ENCODE measurements around the gene ASB1. TPM values are rescaled to one million over a fixed set of nuclear protein-coding genes. Genes with fewer than 3 reads are reported as not detected.
A peak's percentile ranks its signal among the peaks of the same experiment; 100 is the strongest.
"Not testable (repeated sequence)": the region's sequence is repeated elsewhere in the genome, so short reads cannot be mapped to it uniquely, and the experiment has no call there.

Gene ASB1
- total RNA-seq, 2 donors from 2014 or later, result 20.1 to 22.1 TPM

DNA sequence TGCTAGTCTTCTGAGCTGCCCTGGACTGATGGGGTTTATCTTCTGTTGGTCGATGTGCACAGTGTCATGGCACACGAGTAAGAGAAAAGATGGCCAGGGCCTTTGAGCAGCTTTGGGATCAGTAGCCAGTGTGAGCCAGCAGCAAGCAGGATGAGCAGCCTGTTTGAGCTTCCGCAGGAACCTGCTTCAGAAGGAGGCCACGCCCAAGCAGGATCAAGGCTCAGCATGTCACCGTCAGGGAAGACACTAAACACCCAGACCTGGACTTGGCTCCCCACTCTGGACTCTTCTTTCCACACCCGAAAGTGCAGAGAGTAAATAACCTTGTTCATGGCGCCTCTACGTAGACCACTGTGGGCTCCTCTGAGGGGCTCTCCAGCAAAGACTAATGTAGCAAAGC lies 25.2 kb upstream of the ASB1 start:
- intact Hi-C loops (cut with DNase I, micrococcal nuclease), result no loop called here
- ATAC-seq (peak; percentile 92), DNase-seq (peak; percentile 77)

- peak; percentile 66 for ATAC-seq
Observed at GRCh38 chr2:238403632-238404405, 22.9 kb upstream of the ASB1 start.

DNA sequence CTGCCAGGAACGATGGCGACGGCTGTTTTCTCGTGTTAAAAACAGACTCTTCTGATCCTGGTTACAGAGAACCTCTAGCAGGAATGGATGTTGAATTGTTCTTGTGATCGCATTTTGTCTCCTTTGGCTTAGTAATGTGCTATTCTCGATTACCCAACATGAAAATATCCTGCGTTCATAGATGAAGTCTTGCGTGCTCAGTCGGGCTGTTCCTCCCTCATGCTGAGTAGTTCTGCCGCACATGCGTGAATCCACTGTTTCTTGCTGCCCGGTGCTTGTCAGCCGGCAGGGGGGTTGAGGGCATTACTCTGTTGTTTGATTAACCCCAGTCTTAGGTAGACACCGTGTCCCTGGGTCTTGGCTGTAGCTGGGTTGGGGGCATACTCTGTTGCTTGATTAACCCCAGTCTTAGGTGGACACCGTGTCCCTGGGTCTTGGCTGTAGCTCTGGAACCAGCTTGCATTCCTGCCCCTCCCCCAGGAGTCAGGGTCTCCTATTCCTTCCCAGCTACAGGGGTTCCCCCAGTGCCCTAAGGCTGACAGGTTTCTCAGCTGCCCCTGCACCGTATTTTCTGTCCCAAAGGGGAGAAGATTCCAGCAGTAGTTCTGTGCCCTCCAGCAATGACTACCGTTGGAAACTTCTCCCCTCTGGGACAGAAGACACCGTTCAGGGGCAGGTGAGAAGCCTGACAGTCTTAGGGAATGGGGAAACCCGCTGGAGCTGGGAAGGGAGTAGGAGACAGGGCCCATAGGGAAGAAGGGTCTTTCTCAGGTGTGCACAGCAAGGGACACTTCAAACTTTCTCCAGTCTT lies 22.1 kb upstream of the ASB1 start:
- ATAC-seq (no peak), DNase-seq (no peak)
- intact Hi-C loops (cut with DNase I, micrococcal nuclease), result no loop called here

More at GRCh38 chr2:238403632-238404405, 22.9 kb upstream of the ASB1 start:
- no peak for DNase-seq
- intact Hi-C loops (cut with DNase I, micrococcal nuclease), result no loop called here

GRCh38 chr2:238405217-238405555 lies 21.5 kb upstream of the ASB1 start:
- ATAC-seq; intact Hi-C loops (cut with DNase I, micrococcal nuclease); DNase-seq: not testable (repeated sequence)

DNA sequence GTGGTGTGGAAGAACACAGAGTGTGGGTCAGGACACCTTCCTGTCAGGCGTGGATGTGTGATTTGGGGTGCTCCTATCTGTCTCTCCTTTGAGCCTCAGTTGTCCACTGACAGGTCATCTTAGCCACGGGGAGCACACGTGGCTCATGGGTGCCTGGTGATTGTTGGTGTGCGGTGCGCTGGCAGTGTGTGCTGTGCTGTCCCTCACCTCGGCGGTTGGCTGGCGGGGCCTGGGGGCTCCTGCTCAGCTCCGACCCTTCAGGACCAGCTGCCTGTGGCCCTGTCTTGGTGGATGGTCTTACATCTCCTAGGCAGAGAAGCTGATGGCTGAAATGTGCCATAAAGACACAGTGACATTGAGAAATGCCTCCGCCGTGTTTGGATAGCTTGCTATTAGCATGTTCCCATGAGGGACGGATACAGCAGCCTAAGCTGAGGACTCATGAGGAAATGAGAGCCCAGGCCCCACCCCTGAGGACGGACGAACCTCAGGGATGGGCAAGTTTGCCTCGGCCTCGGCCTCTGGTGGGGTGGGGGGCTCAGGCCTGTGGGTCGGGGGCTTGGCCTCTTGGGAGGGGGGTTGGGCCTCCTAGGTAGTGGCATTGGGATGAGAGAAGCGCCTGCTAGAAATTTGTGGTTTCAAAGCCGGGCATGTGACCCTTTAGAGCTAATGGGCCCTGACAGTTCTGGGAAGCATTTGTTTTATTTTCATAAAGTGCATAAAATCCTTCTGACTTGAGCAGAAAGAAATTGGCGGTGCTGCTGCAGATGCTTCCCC lies 20.3 kb upstream of the ASB1 start:
- DNase-seq, result no peak
- intact Hi-C loops (cut with DNase I, micrococcal nuclease), result no loop called here
- ATAC-seq, result no peak

- intact Hi-C loops (cut with DNase I, micrococcal nuclease), result no loop called here
- ATAC-seq (no peak), DNase-seq (no peak)
Observed at GRCh38 chr2:238406998-238407285, 19.8 kb upstream of the ASB1 start.

DNA sequence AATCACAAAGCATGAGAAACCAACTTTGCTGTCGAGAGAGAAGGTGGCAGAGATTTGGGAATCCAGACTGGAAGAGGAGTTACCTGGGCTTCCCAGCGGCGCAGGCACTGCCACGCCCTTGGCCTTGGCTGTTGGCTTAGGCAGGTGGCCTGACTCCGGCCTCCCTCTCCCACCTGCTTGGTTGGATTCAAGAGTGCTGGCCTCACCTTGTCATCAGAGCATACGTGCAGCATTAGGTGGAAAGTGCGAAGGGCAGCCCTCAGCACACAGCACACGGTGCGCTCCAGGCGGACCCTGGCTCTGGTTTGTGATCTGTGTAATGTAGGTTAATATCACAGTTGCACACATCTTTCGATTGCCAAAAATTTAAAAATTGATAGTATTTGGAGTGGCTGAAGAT lies 19.2 kb upstream of the ASB1 start:
- ATAC-seq (peak; percentile 29), DNase-seq (peak in 1 of 2 donors; percentile 37)
- intact Hi-C loops (cut with DNase I, micrococcal nuclease), result no loop called here

GRCh38 chr2:238408615-238409340 lies 17.9 kb upstream of the ASB1 start:
- DNase-seq, result no peak
- intact Hi-C loops (cut with DNase I, micrococcal nuclease), result no loop called here
- ATAC-seq, result no peak

DNA sequence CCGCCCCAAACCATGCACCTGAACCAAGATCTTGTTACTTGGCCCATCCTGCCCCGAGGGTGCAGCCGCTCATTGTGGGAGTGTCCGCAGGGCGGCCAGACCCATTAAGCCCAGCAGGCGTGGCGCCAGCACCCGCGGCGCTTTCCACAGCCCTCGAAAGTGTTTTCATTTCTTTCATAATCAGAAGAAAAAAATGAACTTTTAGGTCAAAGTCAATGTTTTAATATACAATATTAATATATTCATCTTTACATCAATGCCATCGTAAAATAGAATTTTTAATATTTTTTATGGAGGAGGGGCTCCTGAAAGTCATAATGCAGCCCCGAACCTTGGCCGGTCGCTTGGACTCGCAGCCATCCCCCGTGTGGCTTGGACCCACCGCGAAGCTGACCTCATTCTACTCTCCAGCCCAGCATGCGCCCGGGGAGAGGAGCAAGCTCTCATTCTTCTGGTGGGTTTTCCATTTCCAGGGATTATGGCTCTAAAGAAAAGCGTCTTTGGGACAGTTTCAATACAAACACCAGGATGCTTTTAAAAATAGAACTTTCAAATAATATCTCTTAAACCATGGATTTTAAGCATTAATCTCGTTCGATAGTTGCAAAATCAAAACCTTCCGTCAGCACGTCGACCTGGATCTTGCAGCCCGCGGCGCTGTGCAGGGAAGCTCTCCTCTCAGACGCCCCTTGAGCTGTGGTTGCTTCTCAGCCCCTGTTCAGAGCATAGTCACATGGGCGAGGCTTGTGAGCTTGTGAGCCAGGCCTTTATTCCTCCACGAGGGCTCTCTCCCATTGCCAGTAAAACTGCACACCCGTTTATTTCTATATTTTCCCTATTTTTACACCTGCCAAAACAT lies 17.2 kb upstream of the ASB1 start:
- intact Hi-C loops (cut with DNase I, micrococcal nuclease), result no loop called here
- no peak for ATAC-seq
- no peak for DNase-seq

DNA sequence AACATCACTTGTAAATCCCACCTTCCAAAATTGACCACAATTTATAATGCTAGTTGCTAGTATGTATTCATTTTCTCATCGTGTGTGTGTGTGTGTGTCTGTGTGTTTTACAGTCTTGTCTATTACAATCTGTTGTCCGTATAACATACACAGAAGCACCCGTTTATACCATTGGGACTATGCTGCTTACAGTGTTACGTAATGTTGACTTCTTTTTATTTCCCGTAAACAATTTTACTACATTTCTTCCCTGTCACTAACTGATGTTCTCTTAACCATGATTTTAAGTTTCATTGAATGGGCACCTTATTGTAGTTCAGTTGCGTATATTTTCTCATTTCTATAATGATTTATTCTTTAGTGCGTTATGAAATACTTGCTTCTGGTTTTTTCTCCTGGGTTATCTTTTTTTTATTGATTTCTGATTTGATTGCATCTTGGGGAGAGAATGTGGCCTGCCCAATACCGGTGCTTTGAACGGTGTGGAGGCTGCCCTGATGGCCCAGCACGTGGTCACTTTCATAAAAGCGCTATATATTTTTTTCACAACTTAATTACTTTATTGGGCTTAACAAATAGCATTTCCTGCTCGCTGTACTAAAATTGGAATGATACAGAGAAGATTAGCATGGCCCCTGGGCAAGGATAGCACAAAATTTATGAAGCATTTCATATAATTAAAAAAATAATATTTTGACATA lies 14.5 kb upstream of the ASB1 start:
- ATAC-seq (peak; percentile 82), DNase-seq (no peak)
- intact Hi-C loops (cut with DNase I, micrococcal nuclease), result no loop called here

DNA sequence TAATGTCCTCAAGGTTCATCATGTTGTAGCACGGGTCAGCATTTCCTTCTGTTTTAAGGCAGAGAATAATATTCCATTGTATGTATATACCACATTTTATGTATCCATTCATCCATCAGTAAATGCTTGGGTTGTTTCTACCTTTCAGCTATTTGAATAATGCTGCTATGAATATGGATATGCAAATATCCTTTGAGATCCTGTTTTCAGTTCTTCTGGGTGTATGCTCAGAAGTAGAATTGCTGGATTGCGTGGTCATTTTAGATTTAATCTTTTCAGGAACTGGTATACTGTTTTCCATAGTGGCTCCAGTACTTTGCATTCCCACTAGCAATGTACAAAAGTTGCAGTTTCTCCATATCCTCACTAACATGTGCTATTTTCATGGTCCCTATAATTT lies 13.4 kb upstream of the ASB1 start:
- no peak for ATAC-seq

GRCh38 chr2:238415036-238415764 lies 11.5 kb upstream of the ASB1 start:
- DNase-seq, result no peak
- no peak for ATAC-seq

More for the DNA sequence above, 13.4 kb upstream of the ASB1 start:
- intact Hi-C loops (cut with DNase I, micrococcal nuclease), result no loop called here
- DNase-seq, result no peak

DNA sequence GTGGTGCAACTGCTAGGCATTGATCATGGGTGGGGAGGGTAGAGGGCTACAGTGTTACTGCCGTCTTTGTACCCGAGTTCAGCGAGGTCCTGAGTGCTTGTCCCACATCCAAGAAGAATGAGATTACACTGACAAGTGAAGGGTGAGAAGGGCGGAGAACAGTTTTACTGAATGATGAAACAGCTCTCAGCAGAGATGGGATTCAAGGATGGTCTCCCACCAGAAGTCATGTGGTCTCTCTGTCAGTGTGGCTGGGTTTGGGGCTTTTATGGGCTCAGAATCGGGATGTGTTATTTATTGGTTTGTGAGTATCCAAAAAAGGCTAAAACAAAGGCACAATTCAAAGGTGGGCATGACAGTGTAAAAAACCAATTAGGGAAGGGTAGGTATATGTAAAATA lies 10.8 kb upstream of the ASB1 start:
- intact Hi-C loops (cut with DNase I, micrococcal nuclease), result no loop called here
- DNase-seq, result no peak
- ATAC-seq, result no peak

More at GRCh38 chr2:238415036-238415764, 11.5 kb upstream of the ASB1 start:
- intact Hi-C loops (cut with DNase I, micrococcal nuclease), result no loop called here

DNA sequence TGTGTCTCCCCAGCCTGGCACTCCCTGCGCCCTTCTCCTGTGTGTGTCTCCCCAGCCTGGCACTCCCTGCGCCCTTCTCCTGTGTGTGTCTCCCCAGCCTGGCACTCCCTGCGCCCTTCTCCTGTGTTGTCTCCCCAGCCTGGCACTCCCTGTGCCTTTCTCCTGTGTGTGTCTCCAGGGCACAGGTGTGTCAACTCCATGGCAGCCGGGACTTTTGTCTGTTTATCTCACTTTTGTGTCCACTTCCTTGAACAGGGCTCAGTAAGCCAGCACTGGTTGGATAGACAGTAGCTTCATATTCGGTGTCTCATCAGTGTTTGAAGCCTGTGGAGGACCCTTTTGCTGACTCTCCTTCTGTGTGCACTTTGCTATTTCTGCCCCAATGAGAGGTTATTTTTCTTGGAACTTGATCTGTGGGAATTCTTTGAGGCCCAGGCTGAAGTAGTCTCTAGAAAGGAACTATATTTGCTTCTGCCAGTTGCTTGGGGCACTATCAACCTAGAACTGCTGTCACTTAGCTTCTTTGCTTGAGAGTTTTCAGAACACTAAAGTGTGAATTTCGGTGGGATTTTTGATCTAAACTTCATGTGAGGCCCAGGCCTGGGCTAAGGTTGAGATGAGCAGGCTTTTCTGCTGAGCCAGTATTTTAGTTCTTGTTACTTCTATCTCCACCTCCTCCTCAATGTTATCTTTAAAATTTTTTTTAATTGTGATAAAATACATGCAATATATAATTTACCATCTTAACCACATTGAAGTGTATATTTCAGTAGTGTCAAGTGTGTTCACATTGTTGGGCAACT lies 8.3 kb upstream of the ASB1 start:
- DNase-seq (peak; percentile 60 to 73), ATAC-seq (peak; percentile 97)
- intact Hi-C loops (cut with DNase I, micrococcal nuclease), result no loop called here

- no peak for DNase-seq
- no peak for ATAC-seq
- intact Hi-C loops (cut with DNase I, micrococcal nuclease), result no loop called here
Observed at GRCh38 chr2:238418999-238419546, 7.7 kb upstream of the ASB1 start.

GRCh38 chr2:238420442-238420841 lies 6.3 kb upstream of the ASB1 start:
- ATAC-seq (no peak), DNase-seq (no peak)
- intact Hi-C loops (cut with DNase I, micrococcal nuclease), result no loop called here

All from left colon (tissue), 2 donors.